Mammary epithelial cell (primary cell): Measurements from ENCODE around the gene ZC3H12A.

ENCODE experiments used
- EZH2 ChIP-seq: IDR thresholded peaks from 2 replicates; pipeline ENCODE4 v1.6.1; 2012; ENCODE audit warnings: low read length, inconsistent platforms, borderline replicate concordance
- TF ChIP-seq, protein P1 (sequence below), 2 donors: IDR thresholded peaks in 1 of 2; conservative IDR thresholded peaks in 1 of 2; 2 replicates each; pipeline ENCODE4 v1.5.1; 2011 to 2012; ENCODE audit warnings: inconsistent platforms in 2 of 2, low read length in 2 of 2, mild to moderate bottlenecking in 2 of 2, control low read depth in 1 of 2, low read depth in 1 of 2; ENCODE audit not compliant: insufficient read depth in 1 of 2; ENCODE audit errors: extremely low read depth in 1 of 2

DNA sequence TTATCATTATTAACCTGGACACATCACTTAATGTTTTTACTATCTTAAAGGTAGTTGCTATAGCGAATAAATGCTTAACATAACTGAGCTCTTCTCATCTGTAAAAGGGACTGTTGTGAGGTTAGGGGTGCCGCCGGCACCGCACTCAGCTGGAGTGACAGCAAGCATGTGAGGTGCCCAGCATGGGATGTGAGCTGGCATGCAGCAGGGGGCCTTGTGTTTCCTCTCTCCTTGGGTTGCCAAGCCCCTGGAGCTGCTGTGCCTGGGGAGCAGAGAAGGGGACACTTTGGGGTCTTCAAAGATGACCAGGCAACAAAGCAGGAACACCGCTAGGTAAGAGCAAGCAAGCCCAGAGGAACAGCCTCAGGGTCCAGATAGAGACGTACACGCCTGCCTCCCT is 2.1 kb upstream of the ZC3H12A start:
- TF ChIP-seq, protein P1, sequence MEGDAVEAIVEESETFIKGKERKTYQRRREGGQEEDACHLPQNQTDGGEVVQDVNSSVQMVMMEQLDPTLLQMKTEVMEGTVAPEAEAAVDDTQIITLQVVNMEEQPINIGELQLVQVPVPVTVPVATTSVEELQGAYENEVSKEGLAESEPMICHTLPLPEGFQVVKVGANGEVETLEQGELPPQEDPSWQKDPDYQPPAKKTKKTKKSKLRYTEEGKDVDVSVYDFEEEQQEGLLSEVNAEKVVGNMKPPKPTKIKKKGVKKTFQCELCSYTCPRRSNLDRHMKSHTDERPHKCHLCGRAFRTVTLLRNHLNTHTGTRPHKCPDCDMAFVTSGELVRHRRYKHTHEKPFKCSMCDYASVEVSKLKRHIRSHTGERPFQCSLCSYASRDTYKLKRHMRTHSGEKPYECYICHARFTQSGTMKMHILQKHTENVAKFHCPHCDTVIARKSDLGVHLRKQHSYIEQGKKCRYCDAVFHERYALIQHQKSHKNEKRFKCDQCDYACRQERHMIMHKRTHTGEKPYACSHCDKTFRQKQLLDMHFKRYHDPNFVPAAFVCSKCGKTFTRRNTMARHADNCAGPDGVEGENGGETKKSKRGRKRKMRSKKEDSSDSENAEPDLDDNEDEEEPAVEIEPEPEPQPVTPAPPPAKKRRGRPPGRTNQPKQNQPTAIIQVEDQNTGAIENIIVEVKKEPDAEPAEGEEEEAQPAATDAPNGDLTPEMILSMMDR (conservative IDR thresholded peaks at IDR 0.05 in 1 of 2, IDR thresholded peaks at IDR 0.05 in 1 of 2; ENCODE audit: extremely low read depth in 1 of 2, insufficient read depth in 1 of 2, low read depth in 1 of 2, low read length in 2 of 2) = no peak
- TF ChIP-seq EZH2 = no peak
